GM19238 (cell line): Measurements from ENCODE around the gene BIRC5.
"Not testable (repeated sequence)": the region's sequence is repeated elsewhere in the genome, so short reads cannot be mapped to it uniquely, and the experiment has no call there.

Experiments used
- DNase-seq: peaks from one replicate; pipeline ENCODE4 v3.0.0; 2011; ENCODE audit warnings: low spot score; ENCODE audit not compliant: insufficient read length

The BIRC5 gene

GRCh38 chr17:78224231-78225087 lies 10.4 kb downstream of the BIRC5 start:
- DNase-seq: no peak

- no peak for DNase-seq
Observed at GRCh38 chr17:78225088-78225865, 11.2 kb downstream of the BIRC5 start.

GRCh38 chr17:78226055-78226758 lies 12.2 kb downstream of the BIRC5 start:
- DNase-seq: no peak

GRCh38 chr17:78226759-78227454 lies 12.9 kb downstream of the BIRC5 start:
- no peak for DNase-seq

GRCh38 chr17:78227455-78227916 lies 13.4 kb downstream of the BIRC5 start:
- no peak for DNase-seq

- no peak for DNase-seq
Observed at GRCh38 chr17:78228176-78228575, 14.1 kb downstream of the BIRC5 start.

GRCh38 chr17:78230252-78230962 lies 16.4 kb downstream of the BIRC5 start:
- DNase-seq: no peak

GRCh38 chr17:78230996-78231935 lies 17.2 kb downstream of the BIRC5 start, which contains the start of gene TMEM235:
TMEM235 (plus strand) TSS chr17:78231631; CDS start chr17:78232024, 393 bp downstream.
- no peak for DNase-seq

- no peak for DNase-seq
Observed at GRCh38 chr17:78231991-78232858, 18.2 kb downstream of the BIRC5 start.

GRCh38 chr17:78232859-78233173 lies 18.8 kb downstream of the BIRC5 start:
- DNase-seq: no peak

GRCh38 chr17:78233678-78234077 lies 19.6 kb downstream of the BIRC5 start:
- no peak for DNase-seq

GRCh38 chr17:78234261-78234865 lies 20.3 kb downstream of the BIRC5 start:
- DNase-seq: no peak

GRCh38 chr17:78235022-78235421 lies 21.0 kb downstream of the BIRC5 start:
- DNase-seq: not testable (repeated sequence)

- no peak for DNase-seq
Observed at GRCh38 chr17:78235885-78236284, 21.8 kb downstream of the BIRC5 start.

- no peak for DNase-seq
Observed at GRCh38 chr17:78236362-78237127, 22.5 kb downstream of the BIRC5 start.

GRCh38 chr17:78237401-78238012 lies 23.5 kb downstream of the BIRC5 start:
- no peak for DNase-seq
